Right lung (tissue), 5 donors: ENCODE data around the gene MEGF8. TPM values are rescaled to one million over a fixed set of nuclear protein-coding genes. Genes with fewer than 3 reads are reported as not detected.

Source experiments
- DNase-seq, 2 donors: peaks; one replicate each; pipeline ENCODE4 v3.0.0-alpha.2; 2013
- polyA plus RNA-seq, 5 donors: library from polyadenylated mRNA; unstranded; fragments of 120-200 nt; gene quantifications; one replicate each; pipeline versions ENCODE4 v1.2.1 to v1.2.3, GENCODE V29; 2013; ENCODE audit warnings: inconsistent platforms in 1 of 5, low replicate concordance in 1 of 5; ENCODE audit not compliant: insufficient read length in 5 of 5, insufficient read depth in 1 of 5

MEGF8 gene
- polyA plus RNA-seq, 5 donors = 21.4 to 39.5 (median 27.9) TPM

- DNase-seq = no peak
Measured at GRCh38 chr19:42303876-42304275, 21.6 kb upstream of the MEGF8 start.

GRCh38 chr19:42306646-42307045 lies 18.8 kb upstream of the MEGF8 start:
- DNase-seq = no peak

- DNase-seq = no peak
Measured at GRCh38 chr19:42309686-42310085, 15.7 kb upstream of the MEGF8 start.

GRCh38 chr19:42311657-42312056 lies 13.8 kb upstream of the MEGF8 start:
- no peak for DNase-seq

- DNase-seq = no peak
Measured at GRCh38 chr19:42312370-42312769, 13.1 kb upstream of the MEGF8 start.

- DNase-seq = peak in 1 of 2 donors; percentile 39
Measured at GRCh38 chr19:42313096-42313839, 12.2 kb upstream of the MEGF8 start, which contains the start of gene TMEM145. Gene TMEM145 (plus strand): TSS chr19:42313309. CDS start chr19:42313377, 68 bp downstream.

- DNase-seq = no peak
Measured at GRCh38 chr19:42313840-42314755, 11.3 kb upstream of the MEGF8 start.

GRCh38 chr19:42315024-42315423 lies 10.4 kb upstream of the MEGF8 start:
- no peak for DNase-seq

GRCh38 chr19:42316223-42317211 lies 8.9 kb upstream of the MEGF8 start:
- no peak for DNase-seq

- DNase-seq = no peak
Measured at GRCh38 chr19:42317535-42317934, 7.9 kb upstream of the MEGF8 start.

GRCh38 chr19:42322305-42322704 lies 3.1 kb upstream of the MEGF8 start:
- no peak for DNase-seq

GRCh38 chr19:42323473-42323851 lies 2.0 kb upstream of the MEGF8 start:
- DNase-seq = no peak

- no peak for DNase-seq
Measured at GRCh38 chr19:42323852-42324654, 1.4 kb upstream of the MEGF8 start.

GRCh38 chr19:42324655-42325307 lies 654 bp upstream of the MEGF8 start:
- no peak for DNase-seq

- no peak for DNase-seq
Measured at GRCh38 chr19:42325896-42326771, 699 bp downstream of the MEGF8 start.

GRCh38 chr19:42326969-42327368 lies 1.5 kb downstream of the MEGF8 start:
- DNase-seq = no peak

- DNase-seq = no peak
Measured at GRCh38 chr19:42327381-42327780, 1.9 kb downstream of the MEGF8 start.

- DNase-seq = no peak
Measured at GRCh38 chr19:42328106-42328505, 2.7 kb downstream of the MEGF8 start.

- DNase-seq = no peak
Measured at GRCh38 chr19:42328854-42329253, 3.4 kb downstream of the MEGF8 start.
